DND-41 (cell line): ENCODE measurements around the gene SRRM3.

ENCODE experiments used
- CTCF ChIP-seq: IDR thresholded peaks from 2 replicates; pipeline ENCODE4 v1.5.1; 2012; ENCODE audit warnings: borderline replicate concordance, low read length, moderate library complexity, mild to moderate bottlenecking; ENCODE audit not compliant: poor library complexity, severe bottlenecking; ENCODE audit errors: extremely low read depth
- EZH2 ChIP-seq: IDR thresholded peaks from 3 replicates; pipeline ENCODE4 v1.6.1; 2012; ENCODE audit warnings: borderline replicate concordance, low read depth, mild to moderate bottlenecking, moderate library complexity, low read length, inconsistent platforms; ENCODE audit not compliant: severe bottlenecking

- no peak for TF ChIP-seq CTCF
- TF ChIP-seq EZH2: no peak
These were observed 53.1 kb downstream of the SRRM3 start for GRCh38 chr7:76254781-76255180.
